Measurements from ENCODE around the gene FLT1.
A peak's percentile ranks its signal among the peaks of the same experiment; 100 is the strongest.

The FLT1 gene

GRCh38 chr13:28457521-28457920 is 37.4 kb downstream of the FLT1 start:
- no peak for DNase-seq

DNA sequence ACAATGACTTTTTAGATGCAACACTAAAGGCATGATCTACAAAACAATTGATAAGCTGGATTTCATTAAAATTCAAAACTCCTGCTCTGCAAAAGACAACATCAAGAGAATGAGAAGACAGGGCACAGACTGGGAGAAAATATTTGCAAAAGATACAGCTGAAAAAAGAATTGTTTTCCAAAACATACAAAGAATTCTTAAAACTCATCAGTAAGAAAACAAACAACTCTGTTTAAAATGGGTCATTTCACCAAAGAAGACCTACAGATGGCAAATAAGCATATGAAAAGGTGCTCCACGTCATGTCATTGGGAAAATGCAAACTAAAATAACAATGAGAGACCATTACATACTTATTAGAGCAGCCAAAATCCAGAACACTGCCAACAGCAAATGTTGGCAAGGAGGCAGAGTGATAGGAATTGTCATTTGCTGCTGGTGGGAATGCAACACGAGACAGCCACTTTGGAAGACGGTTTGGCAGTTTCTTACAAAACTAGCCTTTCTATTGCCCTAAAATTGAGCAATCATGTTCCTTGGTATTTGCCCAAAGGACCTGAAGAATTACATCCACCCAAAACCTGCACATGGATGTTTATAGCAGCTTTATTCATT is 39.2 kb downstream of the FLT1 start:
- DNase-seq, result no peak

DNA sequence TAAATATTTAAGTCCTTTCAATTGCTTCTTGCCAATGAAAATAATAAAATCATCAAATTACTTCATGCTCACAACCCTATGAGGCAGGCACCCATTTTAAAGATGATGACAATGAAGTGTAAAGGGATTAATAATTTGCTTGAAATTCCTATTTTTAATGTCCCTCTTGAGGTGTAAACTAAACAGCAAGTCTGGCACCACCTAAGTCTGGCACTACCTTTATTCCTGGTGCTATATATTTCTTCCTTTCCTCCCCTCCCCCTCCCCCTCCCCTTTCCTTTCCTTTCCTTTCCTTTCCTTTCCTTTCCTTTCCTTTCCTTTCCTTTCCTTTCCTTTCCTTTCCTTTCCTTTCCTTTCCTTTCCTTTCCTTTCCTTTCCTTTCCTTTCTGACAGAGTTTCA is 42.2 kb downstream of the FLT1 start:
- no peak for DNase-seq

DNA sequence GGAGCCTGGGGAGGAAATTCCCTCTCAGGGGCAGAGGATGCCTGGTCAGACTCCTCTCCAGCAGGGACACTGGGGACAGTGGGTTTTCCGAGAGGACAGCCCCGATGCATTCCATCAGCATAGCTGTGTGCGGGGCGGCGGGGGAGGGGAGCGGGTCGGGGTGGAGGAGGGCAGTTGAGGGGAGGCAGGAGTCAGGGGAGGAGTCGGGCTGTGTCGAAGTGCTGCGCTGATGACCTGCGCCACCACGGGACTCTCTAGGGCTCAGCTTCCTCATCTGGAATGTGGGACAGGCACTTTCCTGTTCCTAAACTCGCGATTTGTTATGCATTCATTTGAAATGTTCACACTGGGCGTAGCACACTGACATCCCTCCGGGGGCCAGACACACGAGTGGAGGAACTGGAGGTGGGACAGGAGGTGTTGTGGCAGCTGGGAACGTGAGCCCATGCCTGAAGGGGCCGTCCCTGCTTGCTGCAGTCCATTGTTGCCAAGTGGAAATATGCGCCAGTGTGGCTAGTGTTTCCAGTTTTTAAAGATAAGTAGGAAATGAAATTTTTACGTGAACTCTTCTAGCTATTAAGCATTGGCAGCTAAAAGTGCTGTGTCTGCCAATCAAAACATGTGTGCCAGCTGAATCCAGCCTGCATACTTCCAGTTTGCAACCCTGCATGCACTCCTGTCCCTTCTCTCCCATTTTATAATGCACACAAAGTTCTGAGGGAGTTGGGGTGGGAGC is 43.3 kb downstream of the FLT1 start:
- DNase-seq, result no peak

DNA sequence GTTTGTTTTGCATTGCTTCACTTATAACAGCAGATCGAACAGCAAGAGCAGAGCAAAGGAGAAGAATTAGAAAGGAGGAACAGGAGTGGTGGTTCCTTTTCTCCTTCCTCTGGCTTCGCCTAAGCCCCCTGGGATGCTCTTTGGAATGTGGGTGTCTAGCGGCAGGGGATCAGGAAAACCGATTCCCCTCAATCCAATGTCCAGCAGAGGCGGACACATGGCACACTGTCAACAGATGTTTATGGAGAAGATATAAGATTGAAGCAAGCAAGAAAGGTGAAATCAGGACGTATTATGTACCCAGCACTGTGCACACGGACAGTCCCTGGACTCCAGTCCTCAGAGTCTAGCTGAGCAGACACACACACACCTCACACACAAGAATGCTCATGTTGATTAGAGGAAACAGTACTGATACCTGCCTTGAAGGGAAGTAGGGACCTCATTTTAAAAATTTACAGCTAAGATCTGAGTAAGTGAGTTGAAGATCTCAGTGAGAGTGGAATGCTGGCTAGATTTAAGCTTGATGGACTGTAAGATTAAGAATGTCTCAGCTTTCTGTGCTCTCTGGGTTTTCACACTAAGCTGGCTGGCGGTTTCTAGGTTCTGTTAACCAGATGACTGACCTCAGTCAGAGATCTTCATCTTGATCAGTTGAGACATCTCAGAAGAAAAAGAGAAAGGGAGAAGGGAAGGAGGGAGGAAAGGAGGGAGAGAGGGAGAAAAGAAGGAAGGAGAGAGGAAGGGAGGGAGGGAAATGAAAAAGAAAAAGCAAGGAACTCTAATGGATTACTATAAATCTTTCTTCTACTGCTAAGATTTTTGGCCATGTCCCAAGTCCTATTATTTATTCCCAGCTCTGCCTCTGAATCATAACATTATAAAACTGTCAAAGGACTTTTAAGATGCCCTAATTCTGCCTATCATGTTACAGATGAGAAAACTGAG is 44.8 kb downstream of the FLT1 start:
- peak; percentile 41 for DNase-seq

DNA sequence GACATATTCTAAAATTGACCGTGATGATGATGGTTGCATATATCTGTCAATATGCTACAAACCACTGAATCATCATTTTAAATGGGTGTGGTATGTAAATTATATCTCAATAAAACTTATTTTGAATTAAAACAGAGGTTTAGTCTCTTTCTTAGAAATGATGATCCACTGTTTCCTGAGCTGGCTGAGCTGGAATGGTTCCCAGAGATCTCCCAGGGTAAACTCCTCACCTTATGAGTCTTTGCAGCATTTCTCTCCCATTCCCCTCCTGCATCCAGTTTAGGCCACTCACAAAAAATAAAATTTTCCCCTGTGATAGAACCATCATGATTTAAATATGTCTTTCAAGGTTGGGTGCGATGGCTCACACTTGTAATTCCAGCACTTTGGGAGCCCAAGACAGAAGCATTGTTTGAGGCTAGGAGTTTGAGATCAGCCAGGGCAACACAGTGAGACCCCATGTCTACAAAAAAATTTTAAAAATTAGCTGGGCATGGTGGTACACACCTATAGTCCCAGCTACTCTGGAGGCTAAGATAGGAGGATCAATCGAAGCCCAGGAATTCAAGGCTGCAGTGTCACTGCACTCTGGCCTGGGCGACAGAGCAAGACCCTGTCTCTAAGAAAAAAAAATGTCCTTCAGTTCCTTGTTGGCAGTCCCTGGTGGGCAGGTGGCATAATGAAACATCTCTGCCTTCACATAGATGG is 46.1 kb downstream of the FLT1 start:
- DNase-seq, result no peak

DNA sequence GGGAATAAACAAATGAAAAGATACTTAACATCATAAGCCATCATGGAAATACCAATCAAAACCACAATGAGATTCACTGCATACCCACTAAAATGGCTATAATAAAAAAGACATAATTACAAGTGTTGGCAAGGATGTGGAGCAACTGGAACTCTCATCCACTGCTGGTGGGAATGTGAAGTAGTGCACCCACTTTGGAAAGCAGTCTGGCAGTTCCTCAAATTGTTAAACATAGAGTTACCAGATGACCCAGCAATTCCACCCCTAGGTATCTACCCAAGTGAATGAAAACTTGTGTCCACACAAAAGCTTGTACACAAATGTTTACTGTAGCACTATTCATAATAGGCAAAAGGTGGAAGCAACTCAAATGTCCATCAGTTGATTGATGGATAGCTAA is 46.9 kb downstream of the FLT1 start:
- DNase-seq, result no peak

DNA sequence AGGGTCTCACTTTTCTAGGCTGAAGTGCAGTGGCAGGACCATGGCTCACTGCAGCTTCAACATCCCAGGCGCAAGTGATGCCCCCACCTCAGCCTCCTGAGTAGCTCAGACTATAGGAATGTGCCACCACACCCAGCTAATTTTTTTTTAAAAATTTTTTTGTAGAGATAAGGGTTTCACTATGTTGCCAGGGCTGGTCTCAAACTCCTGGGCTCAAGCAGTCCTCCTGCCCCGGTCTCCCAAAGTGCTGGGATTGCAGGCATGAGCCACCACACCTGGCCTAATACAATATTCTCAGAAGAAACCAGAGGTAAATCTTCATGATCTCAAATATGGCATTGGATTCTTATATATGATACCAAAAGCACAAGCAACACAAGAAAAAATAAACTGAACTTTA is 47.7 kb downstream of the FLT1 start:
- DNase-seq, result no peak

GRCh38 chr13:28442839-28443238 is 52.1 kb downstream of the FLT1 start:
- DNase-seq, result no peak

- DNase-seq, result no peak
These were observed 53.4 kb downstream of the FLT1 start for GRCh38 chr13:28441529-28441928.

- no peak for DNase-seq
These were observed 54.0 kb downstream of the FLT1 start for GRCh38 chr13:28440774-28441504.

- DNase-seq, result no peak
These were observed 56.2 kb downstream of the FLT1 start for GRCh38 chr13:28438598-28439334.

DNA sequence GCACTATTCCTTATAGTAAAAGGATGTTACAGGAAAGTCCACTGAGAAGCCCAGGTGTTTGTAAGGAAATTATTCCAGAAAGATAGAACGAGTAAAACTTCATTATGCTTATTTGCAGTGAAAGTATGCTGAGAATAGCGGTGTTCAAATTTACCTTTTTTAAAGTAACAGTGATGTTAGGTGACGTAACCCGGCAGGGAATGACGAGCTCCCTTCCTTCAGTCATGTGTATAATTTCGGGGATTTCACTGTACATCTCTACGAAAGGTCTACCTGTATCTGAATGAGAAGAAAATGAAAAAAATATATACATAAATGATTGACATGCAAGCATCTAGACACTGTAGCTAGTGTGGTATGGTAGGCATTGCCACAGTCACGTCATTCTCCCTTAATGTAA is 56.9 kb downstream of the FLT1 start:
- no peak for DNase-seq

DNA sequence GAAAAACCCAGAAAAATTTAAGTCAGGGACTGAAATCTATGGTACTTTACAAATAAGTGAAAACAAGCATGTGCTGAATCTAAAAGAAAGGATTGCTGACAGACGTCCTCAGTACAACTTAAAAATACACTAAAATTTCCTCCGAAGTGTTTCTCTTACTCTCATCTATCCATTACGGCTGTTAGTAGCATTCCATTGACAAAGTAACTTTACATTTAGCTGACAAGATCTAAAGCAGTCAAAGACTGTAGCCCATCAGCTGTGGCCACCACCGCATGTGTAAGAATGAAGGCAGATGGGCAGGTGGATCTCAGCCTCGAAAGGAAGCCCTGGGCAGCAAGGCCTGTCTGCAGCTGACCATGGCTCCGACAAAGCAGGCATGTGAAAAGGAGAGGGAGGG is 59.0 kb downstream of the FLT1 start:
- DNase-seq, result no peak

DNA sequence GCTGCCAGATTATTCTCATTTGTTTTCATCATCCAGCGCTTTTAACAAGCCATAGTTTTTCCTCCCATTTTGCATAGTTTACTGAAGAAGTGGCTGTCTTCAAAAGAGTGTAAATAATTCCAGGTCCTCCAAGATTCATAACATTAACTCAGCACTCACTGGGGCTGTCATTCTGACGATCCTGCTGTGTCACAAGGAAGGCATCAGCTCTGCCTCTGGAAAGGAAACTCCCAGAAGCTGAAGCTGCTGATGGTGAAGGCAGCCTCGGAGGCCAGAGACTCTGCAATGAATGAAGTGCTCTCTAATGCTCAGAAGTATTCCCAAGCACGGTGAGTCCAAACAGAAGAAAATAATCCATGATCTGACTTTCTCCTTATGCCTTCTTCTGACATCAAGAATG is 60.0 kb downstream of the FLT1 start:
- no peak for DNase-seq

DNA sequence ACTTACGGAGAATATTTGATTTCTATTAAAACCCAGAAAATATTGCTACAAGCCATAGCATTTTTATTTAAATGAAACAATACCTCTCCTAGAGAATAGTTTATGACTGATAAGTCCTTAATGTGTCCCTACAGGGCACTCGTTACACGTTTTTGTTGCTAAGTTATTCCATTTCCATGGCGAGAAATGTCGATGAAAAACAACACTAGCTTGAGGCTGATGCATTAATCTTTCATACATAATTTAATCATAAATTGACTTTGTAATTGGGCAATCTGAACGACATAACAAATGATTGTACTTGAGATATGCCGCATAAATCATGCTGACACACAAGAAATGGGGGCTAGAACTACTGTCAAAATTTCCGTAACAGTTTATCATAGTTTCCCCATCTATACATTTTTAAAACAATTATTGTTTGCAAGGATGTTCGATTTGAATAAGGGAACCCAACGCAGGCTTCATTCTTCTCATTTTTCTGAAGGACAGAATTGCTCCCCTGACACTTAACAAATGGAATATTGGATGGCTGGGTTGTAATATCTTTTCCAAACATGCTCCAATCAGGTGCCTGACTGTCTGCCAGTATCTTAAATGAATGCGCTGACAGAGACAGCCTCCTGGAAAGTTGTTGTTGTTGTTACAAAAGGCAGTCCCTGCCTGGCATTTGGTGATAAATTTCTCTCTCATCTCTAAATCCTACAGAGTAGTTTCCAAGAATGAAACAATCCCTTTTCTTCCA is 61.9 kb downstream of the FLT1 start:
- DNase-seq, result no peak

GRCh38 chr13:28429685-28430290 is 65.1 kb downstream of the FLT1 start:
- no peak for DNase-seq

DNA sequence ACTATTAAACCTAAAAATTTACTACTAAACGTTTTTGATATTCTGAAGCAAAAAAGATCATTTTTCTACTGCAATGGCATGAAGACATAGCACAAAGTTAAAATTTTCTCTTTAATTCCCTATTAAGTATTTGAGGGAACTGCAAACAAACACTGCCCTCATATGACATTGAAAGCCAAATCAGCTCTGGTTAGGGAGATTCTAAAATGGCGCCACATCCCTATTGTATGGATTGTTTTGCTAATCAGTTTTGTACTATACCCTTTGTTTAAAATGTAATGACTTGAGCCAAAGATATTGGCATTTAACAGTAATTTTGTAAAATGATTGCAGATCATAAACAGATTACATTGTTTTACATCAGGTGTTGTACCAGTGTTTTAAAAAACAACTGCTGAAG is 65.8 kb downstream of the FLT1 start:
- DNase-seq, result no peak

GRCh38 chr13:28426381-28426780 is 68.5 kb downstream of the FLT1 start:
- DNase-seq, result no peak

DNA sequence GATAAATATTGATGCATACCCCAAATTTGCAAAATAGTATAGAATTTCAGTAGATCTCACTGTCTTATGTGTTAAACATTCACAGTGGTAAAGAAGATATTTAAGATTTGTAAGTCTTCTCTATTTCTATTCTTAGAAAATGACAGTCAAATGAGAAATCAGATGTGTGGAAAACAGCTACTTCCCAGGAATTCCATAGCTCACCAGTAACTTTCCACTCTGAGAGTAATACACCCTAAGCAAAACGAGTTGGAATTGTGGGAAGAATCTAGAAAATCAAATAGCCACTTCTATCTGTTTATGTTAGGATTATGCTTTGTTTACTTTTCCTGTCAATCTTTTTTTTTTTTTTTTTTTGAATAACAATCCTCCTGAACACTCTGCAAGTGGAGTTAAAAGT is 69.1 kb downstream of the FLT1 start:
- DNase-seq, result peak; percentile 8

DNA sequence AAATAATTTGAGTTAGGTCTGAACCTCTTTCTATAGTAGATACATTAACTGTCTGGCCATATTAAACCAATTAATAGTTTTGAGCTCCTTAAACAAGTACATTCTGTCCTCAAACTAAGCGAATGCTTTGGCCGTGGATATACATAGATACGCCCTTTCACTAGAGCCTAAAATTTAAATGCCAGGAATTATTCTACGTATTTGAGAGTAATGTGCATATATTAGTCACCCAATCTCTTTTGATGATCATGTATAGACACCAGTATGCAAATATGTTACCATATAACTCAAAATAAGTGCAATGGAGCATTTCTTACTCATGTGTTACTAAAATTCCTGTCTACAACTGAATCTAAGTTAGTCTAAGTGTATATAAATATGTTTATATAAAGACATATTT is 70.4 kb downstream of the FLT1 start:
- no peak for DNase-seq
